Hepatocyte (in vitro differentiated cells): ENCODE measurements around the gene JPH2. TPM values are rescaled to one million over a fixed set of nuclear protein-coding genes. Genes with fewer than 3 reads are reported as not detected.
"Not testable (repeated sequence)": the region's sequence is repeated elsewhere in the genome, so short reads cannot be mapped to it uniquely, and the experiment has no call there.

Experiments used
- DNase-seq: peaks from one replicate; pipeline ENCODE4 v3.0.0-alpha.2; 2016; ENCODE audit warnings: low spot score
- H2AFZ ChIP-seq: fragments of 200-600 bp; sonication (generic); 2 replicates; pipeline ENCODE4 v1.6.0; 2016; ENCODE audit warnings: antibody characterized with exemption, mild to moderate bottlenecking
- H3K27ac ChIP-seq: fragments of 200-600 bp; sonication (generic); 2 replicates; pipeline ENCODE4 v1.5.1; 2016; ENCODE audit warnings: mild to moderate bottlenecking
- H3K27me3 ChIP-seq: fragments of 200-600 bp; sonication (generic); 2 replicates; pipeline ENCODE4 v1.6.1; 2016
- H3K36me3 ChIP-seq: fragments of 200-600 bp; sonication (generic); replicated peaks from 2 replicates; pipeline ENCODE4 v1.5.1; 2016; ENCODE audit warnings: low read depth; ENCODE audit not compliant: insufficient read depth
- H3K4me1 ChIP-seq: fragments of 200-600 bp; sonication (generic); 2 replicates; pipeline ENCODE4 v1.5.1; 2016; ENCODE audit warnings: mild to moderate bottlenecking, moderate library complexity; ENCODE audit not compliant: insufficient read depth
- H3K4me2 ChIP-seq: fragments of 200-600 bp; sonication (generic); 2 replicates; pipeline ENCODE4 v1.6.0; 2016
- H3K4me3 ChIP-seq: fragments of 200-600 bp; sonication (generic); 2 replicates; pipeline ENCODE4 v1.5.1; 2016; ENCODE audit warnings: mild to moderate bottlenecking
- H3K79me2 ChIP-seq: fragments of 200-600 bp; sonication (generic); 2 replicates; pipeline ENCODE4 v1.6.0; 2017; ENCODE audit warnings: mild to moderate bottlenecking
- H3K9me2 ChIP-seq: fragments of 200-600 bp; sonication (generic); replicated peaks from 2 replicates; pipeline ENCODE4 v1.6.0; 2017; ENCODE audit warnings: mild to moderate bottlenecking; ENCODE audit not compliant: insufficient read depth
- H3K9me3 ChIP-seq: fragments of 200-600 bp; sonication (generic); 2 replicates; pipeline ENCODE4 v1.5.1; 2016; ENCODE audit warnings: low read depth, mild to moderate bottlenecking
- H4K20me1 ChIP-seq: fragments of 200-600 bp; sonication (generic); 2 replicates; pipeline ENCODE4 v1.6.0; 2016; ENCODE audit warnings: mild to moderate bottlenecking; ENCODE audit not compliant: insufficient read depth, poor library complexity, severe bottlenecking
- CTCF ChIP-seq: fragments of 200-600 bp; sonication (generic); IDR thresholded peaks from 2 replicates; pipeline ENCODE4 v1.5.1; 2016; ENCODE audit warnings: antibody characterized with exemption, mild to moderate bottlenecking; ENCODE audit not compliant: poor library complexity
- EZH2 ChIP-seq: fragments of 200-600 bp; sonication (generic); IDR thresholded peaks from 2 replicates; pipeline ENCODE4 v1.6.1; 2016; ENCODE audit warnings: antibody characterized with exemption, mild to moderate bottlenecking, borderline replicate concordance
- EZH2phosphoT487 ChIP-seq: fragments of 200-600 bp; sonication (generic); IDR thresholded peaks from one replicate; pipeline ENCODE4 v1.6.1; 2018; ENCODE audit warnings: antibody characterized with exemption, mild to moderate bottlenecking, low read depth, moderate library complexity; ENCODE audit not compliant: unreplicated experiment, severe bottlenecking
- WGBS: methylation state at CpG from one replicate; pipeline ENCODE4 v1.1.6; 2016; ENCODE audit warnings: low lambda C conversion rate; ENCODE audit errors: missing lambda C conversion rate; 5-methylcytosine and 5-hydroxymethylcytosine counted together
- polyA plus RNA-seq: library from polyadenylated mRNA; unstranded; fragments of >200 nt; fragmentation: Nextera tagmentation; extraction: Ambion mirVana; gene quantifications from 2 replicates; pipeline ENCODE4 v1.2.1, GENCODE V29; 2016
- total RNA-seq: library from RNA; depleted of rRNA; stranded (reverse); fragments of >200 nt; gene quantifications from 2 replicates; pipeline ENCODE4 v1.2.3, GENCODE V29; 2014

JPH2 gene
- total and polyA plus RNA-seq, 2 experiments from 2014 or later = 6.6 to 8.3 TPM

GRCh38 chr20:44133424-44133823, 53.6 kb downstream of the JPH2 start:
- Histone ChIP-seq H2AFZ (no peak overlapping the region), H3K4me1 (peaks cover 12% of the 10 kb centered on the region), H3K9me3 (no peaks in the 10 kb centered on the region), H3K4me2 (no peak overlapping the region), H3K4me3 (no peak overlapping the region), H3K9me2 (no peaks in the 10 kb centered on the region), H3K36me3 (no peaks in the 10 kb centered on the region), H4K20me1 (no peaks in the 10 kb centered on the region), H3K27me3 (no peaks in the 10 kb centered on the region), H3K27ac (no peak overlapping the region), H3K79me2 (no peaks in the 10 kb centered on the region)
- DNase-seq = no peak
- 82% methylated on average over 4 of the region's 4 CpGs for WGBS
- TF ChIP-seq EZH2 = no peak
- TF ChIP-seq EZH2phosphoT487 = no peak
- TF ChIP-seq CTCF = no peak

GRCh38 chr20:44131704-44132103, 55.3 kb downstream of the JPH2 start:
- H3K9me2 ChIP-seq = no peaks in the 10 kb centered on the region
- H4K20me1 ChIP-seq = no peaks in the 10 kb centered on the region
- H3K36me3 ChIP-seq = no peaks in the 10 kb centered on the region
- no peak for TF ChIP-seq EZH2
- TF ChIP-seq EZH2phosphoT487 = no peak
- no peak for TF ChIP-seq CTCF
- no peaks in the 10 kb centered on the region for H3K79me2 ChIP-seq
- no peak overlapping the region for H2AFZ ChIP-seq
- DNase-seq = no peak
- H3K4me3 ChIP-seq = no peak overlapping the region
- WGBS = 89% methylated on average over 1 of the region's 1 CpG
- H3K4me1 ChIP-seq = peaks cover 2% of the 10 kb centered on the region
- H3K4me2 ChIP-seq = no peak overlapping the region
- no peaks in the 10 kb centered on the region for H3K27me3 ChIP-seq
- no peak overlapping the region for H3K27ac ChIP-seq
- no peaks in the 10 kb centered on the region for H3K9me3 ChIP-seq

- H3K27ac ChIP-seq = no peak overlapping the region
- H3K4me2 ChIP-seq = no peak overlapping the region
- no peaks in the 10 kb centered on the region for H3K4me1 ChIP-seq
- no peaks in the 10 kb centered on the region for H4K20me1 ChIP-seq
- no peaks in the 10 kb centered on the region for H3K27me3 ChIP-seq
- 74% methylated on average over 9 of the region's 9 CpGs for WGBS
- H3K4me3 ChIP-seq = no peak overlapping the region
- no peak overlapping the region for H2AFZ ChIP-seq
- no peaks in the 10 kb centered on the region for H3K79me2 ChIP-seq
- DNase-seq = no peak
- H3K9me2 ChIP-seq = no peaks in the 10 kb centered on the region
- no peaks in the 10 kb centered on the region for H3K9me3 ChIP-seq
- H3K36me3 ChIP-seq = no peaks in the 10 kb centered on the region
- TF ChIP-seq CTCF (no peak), EZH2 (no peak), EZH2phosphoT487 (no peak)
Measured at GRCh38 chr20:44129911-44130718, 56.9 kb downstream of the JPH2 start.

GRCh38 chr20:44129300-44129699, 57.7 kb downstream of the JPH2 start:
- not testable (repeated sequence) for H3K4me2 ChIP-seq, H3K9me2 ChIP-seq, H3K9me3 ChIP-seq, H3K79me2 ChIP-seq, H2AFZ ChIP-seq, H3K36me3 ChIP-seq, DNase-seq, H3K4me3 ChIP-seq, H3K4me1 ChIP-seq, H3K27ac ChIP-seq, H4K20me1 ChIP-seq, H3K27me3 ChIP-seq
- 86% methylated on average over 7 of the region's 7 CpGs for WGBS
